ENCODE results near the gene RHOD.

The RHOD gene

DNA sequence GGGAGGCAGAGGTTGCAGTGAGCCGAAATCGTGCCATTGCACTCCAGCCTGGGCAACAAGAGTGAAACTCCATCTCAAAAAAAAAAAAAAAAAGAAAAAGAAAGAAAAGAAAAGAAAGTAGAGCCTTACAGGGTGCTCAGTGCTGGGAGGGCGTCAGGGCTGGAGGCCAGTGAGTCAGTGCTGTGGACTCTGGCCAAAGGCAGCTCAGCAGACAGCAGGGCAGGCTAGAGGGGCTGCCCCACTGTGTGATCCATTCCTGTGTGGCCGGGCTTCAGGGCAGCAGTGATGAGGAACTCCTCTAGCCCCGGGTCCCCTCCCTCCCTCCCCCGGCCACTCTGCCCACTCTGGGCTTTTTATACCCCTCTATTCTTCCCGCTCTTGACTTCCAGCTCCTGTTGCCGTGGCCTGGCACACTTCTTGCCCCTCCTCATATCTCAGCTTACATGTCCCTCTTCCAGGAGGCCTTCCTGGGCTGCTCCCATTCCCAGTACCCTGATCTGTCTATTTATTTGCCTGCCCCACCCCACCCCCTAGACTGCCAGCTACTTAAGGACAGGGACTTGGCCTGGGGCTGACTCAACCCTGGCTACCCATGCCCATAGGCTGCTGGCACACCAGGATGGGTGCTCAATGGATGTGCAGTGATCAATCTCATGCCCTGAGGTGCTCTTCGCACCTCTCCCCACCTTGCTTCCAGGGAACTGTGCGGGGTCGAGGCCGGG lies 23.7 kb upstream of the RHOD start:
- DNase-seq, result no peak

- DNase-seq, result no peak
Observed at GRCh38 chr11:67033661-67034166, 22.9 kb upstream of the RHOD start.

GRCh38 chr11:67034350-67034749 lies 22.3 kb upstream of the RHOD start:
- no peak for DNase-seq

DNA sequence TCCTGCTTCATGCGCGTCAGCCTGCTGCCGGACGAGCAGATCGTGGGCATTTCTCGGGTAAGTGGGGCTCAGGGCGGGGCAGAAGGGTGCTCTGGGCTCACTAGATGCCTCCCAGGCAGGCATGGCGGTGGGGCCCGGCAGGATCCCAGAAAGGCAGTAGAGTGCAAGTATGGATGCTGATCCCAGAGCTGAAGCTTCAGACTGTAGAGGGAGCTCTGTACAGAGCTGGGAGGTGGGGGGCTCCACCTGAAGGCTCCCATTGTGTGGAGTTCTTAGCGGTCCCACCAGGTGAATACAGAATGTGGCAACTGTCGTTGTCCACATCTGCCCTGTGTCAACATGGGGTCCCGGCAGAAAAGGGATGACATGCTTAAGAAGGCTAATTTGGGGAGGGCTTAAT lies 16.5 kb upstream of the RHOD start:
- no peak for DNase-seq

DNA sequence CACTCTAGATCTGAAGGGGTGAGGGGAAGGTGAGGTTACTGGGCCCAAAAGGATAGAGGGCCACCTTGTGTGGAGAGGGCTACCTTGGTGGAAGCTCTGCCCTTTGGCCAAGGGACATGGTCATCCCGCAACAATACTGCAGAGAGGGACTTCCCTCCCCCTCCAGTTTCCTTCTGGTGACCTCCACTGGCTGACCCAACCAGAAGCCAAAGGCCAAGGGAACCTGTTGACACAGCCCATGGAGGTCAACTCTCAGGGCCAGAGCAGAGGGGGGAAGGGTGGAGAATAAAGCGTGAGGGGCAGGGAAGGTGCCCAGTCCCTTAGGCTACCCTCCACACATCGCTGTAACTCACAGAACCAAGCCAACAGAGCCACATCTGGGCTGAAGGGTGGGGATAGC lies 15.0 kb upstream of the RHOD start:
- no peak for DNase-seq

- no peak for DNase-seq
Observed at GRCh38 chr11:67043572-67044349, 12.9 kb upstream of the RHOD start.

DNA sequence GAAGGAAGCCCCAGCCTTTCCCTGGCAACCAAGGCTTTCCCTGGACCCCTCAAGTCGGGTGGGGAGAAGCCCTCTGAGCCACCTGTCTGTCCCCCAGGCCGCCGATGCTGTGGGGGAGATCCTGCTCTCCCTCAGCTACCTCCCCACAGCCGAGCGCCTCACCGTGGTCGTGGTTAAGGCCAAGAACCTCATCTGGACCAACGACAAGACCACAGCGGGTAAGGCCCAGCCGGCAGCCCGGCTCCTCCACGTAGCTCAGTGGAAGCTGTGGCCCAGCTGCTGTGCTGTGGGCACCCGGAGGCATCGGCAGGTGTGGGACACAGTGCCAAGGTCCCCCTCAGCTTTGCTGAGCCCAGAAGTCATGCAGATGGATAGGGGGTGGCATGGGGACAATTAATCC lies 12.2 kb upstream of the RHOD start:
- DNase-seq, result no peak

- no peak for DNase-seq
Observed at GRCh38 chr11:67045314-67045713, 11.3 kb upstream of the RHOD start.

DNA sequence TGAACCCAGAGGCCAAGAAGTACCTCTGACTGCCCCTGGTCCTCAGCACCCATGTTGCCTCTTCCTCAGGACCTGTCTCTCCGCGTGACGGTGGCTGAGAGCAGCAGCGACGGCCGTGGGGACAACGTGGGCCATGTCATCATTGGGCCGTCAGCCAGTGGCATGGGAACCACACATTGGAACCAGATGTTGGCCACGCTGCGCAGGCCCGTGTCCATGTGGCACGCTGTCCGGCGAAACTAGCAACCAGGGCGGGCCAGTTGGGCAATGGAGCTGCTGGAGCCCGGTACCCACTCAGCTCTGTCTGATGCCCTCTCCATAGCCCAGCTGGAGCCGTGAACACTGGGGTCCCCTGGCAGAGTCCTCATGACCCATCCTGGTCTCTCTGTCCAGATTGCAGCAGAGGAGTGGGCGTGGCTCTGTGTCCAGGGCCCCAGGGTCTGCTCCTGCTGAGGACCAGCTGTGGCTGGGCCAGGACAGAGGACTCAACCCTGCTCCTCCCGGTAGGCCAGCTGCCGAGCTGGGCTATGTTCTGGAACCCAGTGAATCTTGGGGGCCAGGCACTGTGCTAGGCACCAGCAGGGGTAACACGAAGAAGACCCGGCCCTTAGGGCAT lies 8.0 kb upstream of the RHOD start:
- DNase-seq, result no peak

DNA sequence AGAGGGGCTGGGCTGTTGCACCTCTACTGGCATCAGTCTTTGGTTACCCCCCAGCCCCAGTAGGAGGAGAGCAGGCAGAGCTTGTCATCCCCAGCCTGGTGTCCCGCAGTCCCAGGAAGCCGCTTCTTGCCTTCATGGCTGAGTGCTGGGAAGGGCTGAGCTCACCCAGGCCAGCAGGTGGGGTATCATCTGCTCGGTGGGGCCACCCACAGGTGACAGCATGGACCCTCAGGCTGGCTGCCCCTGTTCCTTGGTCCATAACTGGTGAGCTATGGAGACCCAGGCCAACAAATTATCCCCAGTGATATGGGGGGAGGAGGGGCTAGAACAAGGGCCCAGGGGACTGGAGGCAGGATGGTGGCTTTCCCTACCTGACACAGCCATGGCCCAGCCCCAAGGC lies 6.5 kb upstream of the RHOD start:
- DNase-seq, result no peak

GRCh38 chr11:67051180-67051893 lies 5.3 kb upstream of the RHOD start:
- no peak for DNase-seq

DNA sequence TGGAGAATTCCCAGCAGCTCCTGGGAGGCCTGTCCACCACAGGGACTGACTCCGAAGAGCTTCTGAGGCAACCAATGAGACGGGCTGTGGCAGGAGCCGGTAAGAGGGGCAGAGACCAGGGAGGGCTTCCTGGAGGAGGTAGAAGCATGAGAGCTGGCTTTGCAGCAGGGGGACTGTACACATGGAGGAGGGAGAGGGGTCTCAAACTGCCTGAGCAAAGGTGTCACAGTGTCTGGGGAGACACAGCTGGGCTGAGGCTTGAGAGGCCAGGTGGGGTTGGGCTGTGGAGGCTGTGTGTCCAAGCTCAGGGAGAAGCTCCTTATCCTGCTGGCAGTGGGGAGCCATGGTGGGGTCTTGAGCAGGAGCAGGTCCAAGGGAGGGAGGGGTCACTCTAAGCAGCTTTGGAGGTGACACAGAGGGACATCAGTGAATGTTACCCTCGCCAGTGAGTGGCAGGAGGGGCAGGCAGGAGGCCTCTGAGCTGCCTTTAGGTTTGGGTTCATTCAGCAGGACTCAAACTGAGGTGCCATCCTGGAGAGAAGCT lies 4.6 kb upstream of the RHOD start:
- DNase-seq, result no peak

DNA sequence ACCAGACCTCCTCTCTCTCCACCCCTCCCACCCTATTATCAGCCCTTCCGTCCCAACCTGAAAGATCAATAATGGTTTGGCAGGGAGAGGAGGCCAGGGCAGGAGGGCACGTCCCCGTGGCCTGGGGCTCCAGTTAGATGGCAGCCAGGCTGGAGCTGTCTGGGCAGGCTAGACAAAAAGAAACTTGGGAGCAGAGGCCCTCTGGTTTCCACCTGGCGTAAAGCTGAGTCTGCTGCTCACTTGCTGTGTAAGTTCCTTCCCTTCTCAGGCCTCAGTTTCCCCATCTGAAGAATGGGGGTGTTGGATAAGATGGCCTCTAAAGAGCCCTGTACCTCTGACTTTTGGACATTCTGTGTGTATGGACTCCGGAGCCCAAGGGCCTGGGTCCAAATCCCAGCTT lies 3.8 kb upstream of the RHOD start:
- no peak for DNase-seq

- peak; percentile 5 for DNase-seq
Observed at GRCh38 chr11:67053896-67054329, 2.7 kb upstream of the RHOD start.

DNA sequence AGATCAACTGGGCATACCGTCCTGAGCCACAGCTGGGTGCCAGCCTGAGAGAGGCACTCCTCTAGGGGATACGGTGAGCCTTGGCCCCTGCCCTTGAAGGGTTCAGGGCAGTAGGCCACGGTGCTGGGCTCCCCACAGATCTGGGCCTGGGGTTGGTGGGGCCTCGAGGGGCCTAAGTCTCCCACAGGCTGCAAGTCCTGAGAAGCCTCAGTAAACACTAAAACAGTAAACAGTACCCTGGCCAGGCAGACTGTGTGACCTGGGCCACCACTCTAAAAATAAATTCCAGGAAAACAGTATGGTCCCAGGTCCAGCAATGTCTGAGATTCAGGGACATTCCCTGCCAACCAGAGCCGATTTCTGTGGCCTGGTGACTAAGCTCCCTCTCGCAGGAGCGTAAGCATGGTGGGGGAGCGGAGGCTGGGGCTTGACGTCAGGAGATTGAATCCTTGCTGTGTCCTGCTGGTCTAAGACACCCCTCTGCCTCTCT lies 2.3 kb upstream of the RHOD start:
- no peak for DNase-seq

DNA sequence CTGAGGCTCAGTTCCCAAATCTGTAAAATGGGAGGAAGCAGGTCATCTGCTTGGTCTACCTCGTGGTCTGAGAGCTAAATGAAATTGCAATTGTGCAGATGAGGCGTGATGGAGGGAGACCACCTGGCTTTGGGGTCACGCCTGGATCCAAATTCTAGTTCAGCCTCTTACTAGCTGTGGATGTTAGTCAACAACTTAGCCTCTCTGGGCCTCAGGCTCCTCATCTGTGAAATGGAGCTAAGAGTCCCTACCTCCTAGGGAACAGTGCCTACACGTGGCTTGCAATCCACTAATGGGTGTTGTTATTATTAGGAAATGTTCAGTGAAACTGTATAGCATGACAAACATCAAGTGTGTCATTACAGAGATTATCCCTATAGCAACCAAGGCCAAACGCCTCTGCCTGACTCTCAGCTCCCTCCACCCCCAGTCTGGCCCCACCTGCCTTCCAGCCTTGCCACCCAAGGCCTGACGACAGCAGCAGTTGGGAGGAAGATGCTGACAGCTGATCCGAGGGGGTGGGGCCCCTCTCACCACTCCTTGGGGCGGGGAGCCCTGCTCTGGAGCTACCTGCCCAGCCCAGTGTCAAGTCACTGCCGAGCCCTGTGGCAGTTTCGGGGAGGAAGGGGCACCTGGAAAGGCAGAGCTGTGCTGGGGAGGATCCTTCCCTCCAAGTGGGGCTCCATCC lies 1.7 kb upstream of the RHOD start:
- peak; percentile 74 for DNase-seq

DNA sequence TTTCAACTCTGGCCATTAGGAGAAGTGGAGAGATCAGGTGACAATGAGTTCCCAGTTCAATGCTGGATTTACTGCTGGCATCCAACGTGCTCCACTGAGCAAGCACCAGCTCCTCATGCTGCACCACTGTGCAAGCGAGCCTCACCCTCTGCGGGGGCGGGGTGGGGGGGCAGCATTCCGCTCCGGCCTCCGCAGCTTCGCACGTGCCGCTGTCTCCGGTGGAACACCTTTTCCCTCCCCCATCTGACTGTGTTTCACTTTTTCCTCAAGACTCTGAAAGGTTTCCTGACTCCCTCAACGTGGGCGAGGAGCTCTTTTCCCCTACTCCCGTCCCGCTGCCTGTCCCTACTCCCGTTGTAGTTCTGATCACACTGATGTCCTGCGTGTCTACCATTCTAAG lies 835 bp upstream of the RHOD start:
- DNase-seq, result no peak

DNA sequence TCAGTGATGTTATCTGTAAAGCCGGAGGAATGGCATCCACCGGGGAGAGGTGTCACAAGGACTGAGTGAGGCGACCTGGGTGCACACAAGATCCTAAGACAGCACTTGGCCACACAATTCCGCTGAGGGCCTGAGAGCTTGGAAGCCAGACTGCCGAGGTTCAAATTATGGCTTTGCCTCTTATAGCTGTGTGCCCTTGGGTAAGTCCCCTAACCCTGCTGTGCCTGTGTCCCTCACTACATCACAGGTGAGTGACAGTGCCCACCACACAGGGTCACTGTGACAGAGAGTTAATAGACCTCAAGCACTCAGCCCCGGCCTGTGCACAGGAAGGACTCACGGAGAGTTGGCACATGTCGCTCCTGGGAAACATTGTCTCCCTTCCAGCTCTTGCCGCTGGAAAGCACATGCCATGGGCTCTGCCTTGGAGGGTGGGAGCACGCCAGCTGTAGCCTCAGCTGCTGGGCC lies 592 bp downstream of the RHOD start:
- DNase-seq, result no peak

DNA sequence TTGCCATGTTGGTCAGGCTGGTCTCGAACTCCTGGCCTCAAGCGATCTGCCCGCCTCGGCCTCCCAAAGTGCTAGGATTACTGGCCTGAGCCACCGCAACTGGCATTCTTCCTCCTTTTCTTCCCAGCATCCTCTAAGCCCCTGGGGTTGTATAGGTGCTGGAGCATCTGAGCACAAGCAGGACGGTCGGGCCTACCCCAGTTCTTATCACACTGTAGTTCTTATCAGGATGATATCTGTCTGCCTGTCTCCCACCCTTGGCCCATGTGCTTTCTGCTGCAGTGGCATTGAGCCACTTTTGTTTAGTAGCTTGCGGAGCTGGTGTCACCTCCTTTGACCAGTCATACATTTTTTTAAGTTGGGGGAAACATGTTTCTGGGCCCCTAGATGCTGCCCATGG lies 1.9 kb downstream of the RHOD start:
- DNase-seq, result no peak

GRCh38 chr11:67059671-67060070 lies 3.0 kb downstream of the RHOD start:
- no peak for DNase-seq

DNA sequence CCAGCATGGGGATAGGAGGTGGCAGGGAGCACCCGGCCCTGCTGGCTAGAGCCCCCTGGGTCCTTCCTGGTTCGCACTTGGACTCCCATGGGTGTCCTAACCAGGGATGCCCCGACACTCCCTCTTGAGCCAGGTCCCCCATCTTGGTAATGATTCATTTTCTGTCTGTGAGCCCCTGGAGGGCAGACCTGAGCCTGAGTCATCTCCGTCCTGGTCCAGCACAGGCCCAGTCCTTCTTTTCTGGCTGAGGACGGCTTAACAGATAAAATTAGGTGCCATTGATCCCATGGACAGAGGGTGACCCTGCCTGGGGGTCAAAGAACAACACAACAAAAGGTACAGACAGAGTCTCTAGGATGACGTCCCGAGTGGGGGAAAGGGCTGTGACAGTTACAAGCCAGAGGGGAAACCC lies 3.5 kb downstream of the RHOD start:
- no peak for DNase-seq

Measured in NCI-H1105 (cell line).